Keratinocyte (primary cell): ENCODE measurements around the gene NOX4.

Experiments
- CTCF ChIP-seq, 3 experiments: IDR thresholded peaks in 1 of 3; conservative IDR thresholded peaks in 1 of 3; optimal IDR thresholded peaks in 1 of 3; 2 replicates in 2 of 3; 3 replicates in 1 of 3; pipeline versions ENCODE3 to v1.5.1; 2011; ENCODE audit warnings: low read length in 3 of 3, mild to moderate bottlenecking in 3 of 3, moderate library complexity in 2 of 3, control low read depth in 1 of 3, inconsistent platforms in 1 of 3; ENCODE audit not compliant: insufficient read depth in 2 of 3; ENCODE audit errors: extremely low read depth in 1 of 3
- EZH2 ChIP-seq: IDR thresholded peaks from one replicate; pipeline ENCODE4 v1.6.1; 2012; ENCODE audit warnings: inconsistent platforms, mild to moderate bottlenecking, low read length, moderate library complexity

GRCh38 chr11:89500336-89500735 is 9.2 kb upstream of the NOX4 start:
- TF ChIP-seq EZH2 (no peak), CTCF (optimal IDR thresholded peaks at IDR 0.05 in 1 of 3, IDR thresholded peaks at IDR 0.05 in 1 of 3, conservative IDR thresholded peaks at IDR 0.05 in 1 of 3; ENCODE audit: extremely low read depth in 1 of 3, insufficient read depth in 2 of 3, low read length in 3 of 3) (no peak)
